ENCODE data around the gene PABPC4L. TPM values are rescaled to one million over a fixed set of nuclear protein-coding genes. Genes with fewer than 3 reads are reported as not detected.

Gene PABPC4L
- total RNA-seq, 2 donors from 2014 or later, result 6.4 to 7.5 TPM

- Histone ChIP-seq H3K9me3 (ENCODE audit: control insufficient read depth, low read length) (no peaks in the 10 kb centered on the region), H3K4me1 (ENCODE audit: control insufficient read depth, insufficient read depth, low read length) (no peaks in the 10 kb centered on the region), H3K27me3 (ENCODE audit: control insufficient read depth, insufficient read depth, low read length, poor library complexity, severe bottlenecking) (no peaks in the 10 kb centered on the region), H3K27ac (ENCODE audit: low read depth, low read length) (no peak overlapping the region), H3K9ac (ENCODE audit: extremely low read depth, low read length, poor library complexity, severe bottlenecking) (no peak overlapping the region), H3K36me3 (ENCODE audit: control insufficient read depth, insufficient read depth, low read length) (no peaks in the 10 kb centered on the region), H3K4me3 (ENCODE audit: low read length) (no peak overlapping the region)
- H3K36me3 Mint-ChIP-seq (ENCODE audit: low read depth), result no peaks in the 10 kb centered on the region
- TF ChIP-seq, protein P1, sequence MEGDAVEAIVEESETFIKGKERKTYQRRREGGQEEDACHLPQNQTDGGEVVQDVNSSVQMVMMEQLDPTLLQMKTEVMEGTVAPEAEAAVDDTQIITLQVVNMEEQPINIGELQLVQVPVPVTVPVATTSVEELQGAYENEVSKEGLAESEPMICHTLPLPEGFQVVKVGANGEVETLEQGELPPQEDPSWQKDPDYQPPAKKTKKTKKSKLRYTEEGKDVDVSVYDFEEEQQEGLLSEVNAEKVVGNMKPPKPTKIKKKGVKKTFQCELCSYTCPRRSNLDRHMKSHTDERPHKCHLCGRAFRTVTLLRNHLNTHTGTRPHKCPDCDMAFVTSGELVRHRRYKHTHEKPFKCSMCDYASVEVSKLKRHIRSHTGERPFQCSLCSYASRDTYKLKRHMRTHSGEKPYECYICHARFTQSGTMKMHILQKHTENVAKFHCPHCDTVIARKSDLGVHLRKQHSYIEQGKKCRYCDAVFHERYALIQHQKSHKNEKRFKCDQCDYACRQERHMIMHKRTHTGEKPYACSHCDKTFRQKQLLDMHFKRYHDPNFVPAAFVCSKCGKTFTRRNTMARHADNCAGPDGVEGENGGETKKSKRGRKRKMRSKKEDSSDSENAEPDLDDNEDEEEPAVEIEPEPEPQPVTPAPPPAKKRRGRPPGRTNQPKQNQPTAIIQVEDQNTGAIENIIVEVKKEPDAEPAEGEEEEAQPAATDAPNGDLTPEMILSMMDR (conservative IDR thresholded peaks at IDR 0.05), result no peak
- WGBS, 2 experiments (ENCODE audit: insufficient coverage in 1 of 2, insufficient read length in 1 of 2), result 79 to 97% methylated on average over 3 to 4 of the region's 4 CpGs
- H3K27ac Mint-ChIP-seq, result no peak overlapping the region
- H3K4me3 Mint-ChIP-seq, result no peak overlapping the region
- H3K4me1 Mint-ChIP-seq, result peaks cover 7% of the 10 kb centered on the region
- H3K27me3 Mint-ChIP-seq (ENCODE audit: insufficient read depth), result no peaks in the 10 kb centered on the region
- H3K9me3 Mint-ChIP-seq, result no peaks in the 10 kb centered on the region
- DNase-seq, result no peak
These were observed 47.5 kb downstream of the PABPC4L start for GRCh38 chr4:134154097-134154496.

DNA sequence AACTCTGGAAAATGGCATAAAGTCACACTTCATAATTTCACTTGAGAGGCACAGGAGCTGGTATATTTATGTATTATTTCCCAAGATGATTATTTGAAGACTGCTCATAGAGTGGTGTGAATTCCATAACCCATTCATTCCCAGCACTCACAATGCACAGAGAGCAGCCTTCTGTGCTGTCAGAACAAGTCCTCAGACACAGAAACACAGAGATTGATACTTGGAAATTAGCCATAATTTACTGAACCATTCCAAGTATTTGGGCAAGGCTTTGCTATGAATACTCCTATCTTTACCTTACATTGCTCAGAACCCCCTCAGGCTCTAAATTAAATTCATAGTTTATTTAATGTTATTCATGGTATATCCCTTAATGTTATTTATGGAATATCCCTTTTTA, 53.6 kb downstream of the PABPC4L start:
- Histone ChIP-seq H3K9ac (ENCODE audit: extremely low read depth, low read length, poor library complexity, severe bottlenecking) (no peak overlapping the region), H3K36me3 (ENCODE audit: control insufficient read depth, insufficient read depth, low read length) (no peaks in the 10 kb centered on the region), H3K27me3 (ENCODE audit: control insufficient read depth, insufficient read depth, low read length, poor library complexity, severe bottlenecking) (no peaks in the 10 kb centered on the region), H3K9me3 (ENCODE audit: control insufficient read depth, low read length) (peaks cover 10% of the 10 kb centered on the region), H3K27ac (ENCODE audit: low read depth, low read length) (no peak overlapping the region), H3K4me1 (ENCODE audit: control insufficient read depth, insufficient read depth, low read length) (peaks cover 3% of the 10 kb centered on the region), H3K4me3 (ENCODE audit: low read length) (no peak overlapping the region)
- TF ChIP-seq, protein P1 (conservative IDR thresholded peaks at IDR 0.05), result no peak
- Mint-ChIP-seq H3K36me3 (ENCODE audit: low read depth) (no peaks in the 10 kb centered on the region), H3K9me3 (no peaks in the 10 kb centered on the region), H3K4me1 (peaks cover 9% of the 10 kb centered on the region), H3K27me3 (ENCODE audit: insufficient read depth) (no peaks in the 10 kb centered on the region), H3K27ac (no peak overlapping the region), H3K4me3 (no peak overlapping the region)
- DNase-seq, result no peak
